Astrocyte of the spinal cord (primary cell): ENCODE measurements around the gene PLXNA2.

Experiments used
- DNase-seq: peaks from one replicate; pipeline ENCODE4 v3.0.0; 2011; ENCODE audit warnings: low read depth, low spot score
- H3K4me3 ChIP-seq: 2 replicates; pipeline ENCODE4 v1.5.1; 2011; ENCODE audit warnings: low read depth, mild to moderate bottlenecking, low read length, moderate library complexity
- CTCF ChIP-seq: IDR thresholded peaks from 2 replicates; pipeline ENCODE4 v1.5.1; 2012; ENCODE audit warnings: low read depth, mild to moderate bottlenecking, low read length, inconsistent platforms
- in situ Hi-C: cut with HindIII; loops from 2 replicates; pipeline ENCODE4 v1.10.0; 2017; ENCODE audit warnings: low sequenced_read_pairs

PLXNA2 gene

GRCh38 chr1:208245185-208245705 is 1.1 kb upstream of the PLXNA2 start:
- DNase-seq, result peak; percentile 92
- TF ChIP-seq CTCF, result peak; percentile 70
- H3K4me3 ChIP-seq, result no peak overlapping the region
- in situ Hi-C loops, result no loop called here

GRCh38 chr1:208243527-208243966 is 637 bp downstream of the PLXNA2 start:
- peak overlapping the region; percentile 77 for H3K4me3 ChIP-seq
- TF ChIP-seq CTCF, result no peak
- in situ Hi-C loops, result no loop called here
- DNase-seq, result peak; percentile 42

- in situ Hi-C loops, result no loop called here
- TF ChIP-seq CTCF, result no peak
- no peak for DNase-seq
- H3K4me3 ChIP-seq, result peak overlapping the region; percentile 77
These were observed 1.1 kb downstream of the PLXNA2 start for GRCh38 chr1:208242941-208243526.

- no peak for TF ChIP-seq CTCF
- in situ Hi-C loops, result no loop called here
- DNase-seq, result no peak
- H3K4me3 ChIP-seq, result peak overlapping the region; percentile 77
These were observed 2.0 kb downstream of the PLXNA2 start for GRCh38 chr1:208242146-208242545.

GRCh38 chr1:208241512-208241911 is 2.7 kb downstream of the PLXNA2 start:
- H3K4me3 ChIP-seq, result no peak overlapping the region
- no peak for TF ChIP-seq CTCF
- in situ Hi-C loops, result no loop called here
- no peak for DNase-seq

- no peak for TF ChIP-seq CTCF
- no peak overlapping the region for H3K4me3 ChIP-seq
- no peak for DNase-seq
- in situ Hi-C loops, result no loop called here
These were observed 3.4 kb downstream of the PLXNA2 start for GRCh38 chr1:208240662-208241355.
